ENCODE data around the gene RMDN3. TPM values are rescaled to one million over a fixed set of nuclear protein-coding genes. Genes with fewer than 3 reads are reported as not detected.

Gene RMDN3, protein sequence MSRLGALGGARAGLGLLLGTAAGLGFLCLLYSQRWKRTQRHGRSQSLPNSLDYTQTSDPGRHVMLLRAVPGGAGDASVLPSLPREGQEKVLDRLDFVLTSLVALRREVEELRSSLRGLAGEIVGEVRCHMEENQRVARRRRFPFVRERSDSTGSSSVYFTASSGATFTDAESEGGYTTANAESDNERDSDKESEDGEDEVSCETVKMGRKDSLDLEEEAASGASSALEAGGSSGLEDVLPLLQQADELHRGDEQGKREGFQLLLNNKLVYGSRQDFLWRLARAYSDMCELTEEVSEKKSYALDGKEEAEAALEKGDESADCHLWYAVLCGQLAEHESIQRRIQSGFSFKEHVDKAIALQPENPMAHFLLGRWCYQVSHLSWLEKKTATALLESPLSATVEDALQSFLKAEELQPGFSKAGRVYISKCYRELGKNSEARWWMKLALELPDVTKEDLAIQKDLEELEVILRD
- total RNA-seq, result 10 to 100 TPM; 21.3 to 31.9 (median 26.4) TPM

GRCh38 chr15:40754883-40755811 is at the start of gene RMDN3:
TSS of gene RMDN3 (minus strand) at chr15:40755254. CDS start at chr15:40754783, 471 bp downstream.
- Histone ChIP-seq H3K9me3 (no peaks in the 10 kb centered on the region), H3K27ac (peak within 1 kb of the TSS; percentile 83 to 95 (median 88)), H3K27me3 (no peaks in the 10 kb centered on the region), H3K4me1 (peaks cover 6 to 35% (median 7%) of the 10 kb centered on the region in 3 donors), H3K36me3 (peaks cover 0 to 27% (median 14%) of the 10 kb centered on the region in 3 donors), H3K4me3 (peak within 1 kb of the TSS; percentile 77 to 95 (median 82))
- peak in 3 of 4 donors; percentile 39 to 77 (median 66) for TF ChIP-seq POLR2A (IDR thresholded peaks at IDR 0.05)
- peak in 3 of 6 experiments; percentile 22 to 63 (median 23) for TF ChIP-seq CTCF (IDR thresholded peaks at IDR 0.05)
- intact Hi-C loops (cut with DNase I), result no loop called here
- peak; percentile 61 for DNase-seq
- 0 to 1% methylated on average over 24 to 32 of the region's 66 CpGs for WGBS, 2 donors

GRCh38 chr15:40803688-40804087 is 48.6 kb upstream of the RMDN3 start:
- peaks cover 0 to 18% (median 0%) of the 10 kb centered on the region in 3 donors for H3K36me3 ChIP-seq
- no peak overlapping the region for H3K27ac ChIP-seq
- H3K4me3 ChIP-seq, result no peak overlapping the region
- H3K27me3 ChIP-seq, result no peaks in the 10 kb centered on the region
- H3K9me3 ChIP-seq, result no peaks in the 10 kb centered on the region
- peaks cover 18 to 65% (median 20%) of the 10 kb centered on the region in 3 donors for H3K4me1 ChIP-seq
- DNase-seq, result no peak
- TF ChIP-seq CTCF (IDR thresholded peaks at IDR 0.05), result no peak
- no peak for TF ChIP-seq POLR2A (IDR thresholded peaks at IDR 0.05)
- 95% methylated on average over 1 of the region's 1 CpG for WGBS, 2 donors
- intact Hi-C loops (cut with DNase I), result no loop called here

- H3K36me3 ChIP-seq, result peaks cover 0 to 18% (median 0%) of the 10 kb centered on the region in 3 donors
- H3K27me3 ChIP-seq, result no peaks in the 10 kb centered on the region
- intact Hi-C loops (cut with DNase I), result no loop called here
- H3K9me3 ChIP-seq, result no peaks in the 10 kb centered on the region
- no peak for TF ChIP-seq CTCF (IDR thresholded peaks at IDR 0.05)
- no peak for TF ChIP-seq POLR2A (IDR thresholded peaks at IDR 0.05)
- peaks cover 12 to 67% (median 14%) of the 10 kb centered on the region in 3 donors for H3K4me1 ChIP-seq
- 77 to 100% methylated on average over 1 to 2 of the region's 2 CpGs for WGBS, 2 donors
- no peak for DNase-seq
- no peak overlapping the region for H3K27ac ChIP-seq
- H3K4me3 ChIP-seq, result no peak overlapping the region
Observed at GRCh38 chr15:40803076-40803475, 48.0 kb upstream of the RMDN3 start.

- no peaks in the 10 kb centered on the region for H3K9me3 ChIP-seq
- DNase-seq, result no peak
- WGBS, 2 donors, result 94 to 98% methylated on average over 3 of the region's 3 CpGs
- H3K4me3 ChIP-seq, result no peak overlapping the region
- intact Hi-C loops (cut with DNase I), result no loop called here
- no peaks in the 10 kb centered on the region for H3K27me3 ChIP-seq
- peak overlapping the region in 2 of 4 donors; percentile 10 to 80 for H3K27ac ChIP-seq
- H3K36me3 ChIP-seq, result peaks cover 0 to 18% (median 0%) of the 10 kb centered on the region in 3 donors
- peaks cover 9 to 78% (median 9%) of the 10 kb centered on the region in 3 donors for H3K4me1 ChIP-seq
- TF ChIP-seq POLR2A (IDR thresholded peaks at IDR 0.05) (no peak), CTCF (IDR thresholded peaks at IDR 0.05) (no peak)
Observed at GRCh38 chr15:40799523-40799922, 44.5 kb upstream of the RMDN3 start.

Measured in esophagus squamous epithelium (tissue), 5 donors.